WTC11 (cell line): ENCODE results near the gene RNF182.

Experiments used
- CREB1 ChIP-seq: sonication (generic); formaldehyde crosslinking; IDR thresholded peaks from 2 replicates; pipeline ENCODE4 v1.8.0; 2023; ENCODE audit warnings: mild to moderate bottlenecking, missing genetic modification reagents
- FOXJ3 ChIP-seq: sonication (generic); formaldehyde crosslinking; IDR thresholded peaks from 2 replicates; pipeline ENCODE4 v1.9.0; 2021; ENCODE audit warnings: missing genetic modification reagents, mild to moderate bottlenecking, borderline replicate concordance
- JUN ChIP-seq: sonication (generic); formaldehyde crosslinking; IDR thresholded peaks from 2 replicates; pipeline ENCODE4 v1.8.0; 2023; ENCODE audit warnings: mild to moderate bottlenecking, missing genetic modification reagents
- KAT7 ChIP-seq: sonication (generic); formaldehyde crosslinking; IDR thresholded peaks from 2 replicates; pipeline ENCODE4 v1.8.1; 2023; ENCODE audit warnings: missing genetic modification reagents, mild to moderate bottlenecking, borderline replicate concordance
- NFYB ChIP-seq: sonication (generic); formaldehyde crosslinking; conservative IDR thresholded peaks from 2 replicates; pipeline ENCODE4 v1.8.0; 2022; ENCODE audit warnings: low read depth, missing genetic modification reagents
- RORB ChIP-seq: fragments of 250-450 bp; sonication (Bioruptor Pico); IDR thresholded peaks from 2 replicates; pipeline ENCODE4 v1.9.0; 2021; ENCODE audit warnings: mild to moderate bottlenecking
- SOX15 ChIP-seq: fragments of 250-450 bp; sonication (Bioruptor Pico); IDR thresholded peaks from 2 replicates; pipeline ENCODE4 v1.9.0; 2021; ENCODE audit warnings: mild to moderate bottlenecking
- SP1 ChIP-seq: sonication (generic); formaldehyde crosslinking; conservative IDR thresholded peaks from 2 replicates; pipeline ENCODE4 v1.8.1; 2022; ENCODE audit warnings: missing genetic modification reagents
- TEAD1 ChIP-seq: sonication (generic); formaldehyde crosslinking; IDR thresholded peaks from 2 replicates; pipeline ENCODE4 v1.8.0; 2022; ENCODE audit warnings: mild to moderate bottlenecking, missing genetic modification reagents
- TEAD4 ChIP-seq: sonication (generic); formaldehyde crosslinking; IDR thresholded peaks from 2 replicates; pipeline ENCODE4 v1.8.0; 2022; ENCODE audit warnings: mild to moderate bottlenecking, missing genetic modification reagents
- USF1 ChIP-seq: sonication (generic); formaldehyde crosslinking; IDR thresholded peaks from 2 replicates; pipeline ENCODE4 v1.8.0; 2022; ENCODE audit warnings: mild to moderate bottlenecking, missing genetic modification reagents
- TF ChIP-seq, protein P1 (sequence below): fragments of 200-600 bp; IDR thresholded peaks from 2 replicates; pipeline ENCODE4 v1.8.0; 2022; ENCODE audit warnings: antibody characterized with exemption
- TF ChIP-seq, protein P2 (sequence below): sonication (generic); formaldehyde crosslinking; conservative IDR thresholded peaks from 2 replicates; pipeline ENCODE4 v1.8.1; 2022; ENCODE audit warnings: mild to moderate bottlenecking, missing genetic modification reagents

DNA sequence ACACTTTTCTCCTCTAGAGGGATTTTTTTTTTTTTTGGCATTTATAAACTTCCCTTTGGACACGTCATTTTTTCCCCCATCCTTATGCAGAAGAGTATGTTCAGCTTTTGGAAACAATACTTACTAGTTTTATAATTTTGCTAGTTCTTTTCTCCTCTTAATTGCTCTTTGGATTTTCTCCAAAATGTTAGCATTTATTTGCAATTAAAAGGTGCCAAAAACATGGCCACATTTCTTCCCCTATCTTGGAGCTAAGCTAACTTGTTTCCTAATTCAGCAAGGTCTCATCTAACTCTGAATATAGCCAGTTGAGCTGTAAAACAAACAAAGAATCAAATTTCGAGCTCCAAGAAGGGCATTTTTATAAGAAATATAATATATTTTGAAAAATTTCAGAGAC, 39.2 kb upstream of the RNF182 start:
- TF ChIP-seq TEAD4 (no peak), CREB1 (CRISPR knock-in tag) (no peak), JUN (CRISPR knock-in tag) (no peak), SOX15 (CRISPR knock-in tag) (no peak), RORB (CRISPR knock-in tag) (no peak), FOXJ3 (CRISPR knock-in tag) (no peak), USF1 (CRISPR knock-in tag) (no peak), TEAD1 (no peak), NFYB (CRISPR knock-in tag) (no peak), SP1 (CRISPR knock-in tag) (no peak), KAT7 (no peak)
- TF ChIP-seq, protein P1, sequence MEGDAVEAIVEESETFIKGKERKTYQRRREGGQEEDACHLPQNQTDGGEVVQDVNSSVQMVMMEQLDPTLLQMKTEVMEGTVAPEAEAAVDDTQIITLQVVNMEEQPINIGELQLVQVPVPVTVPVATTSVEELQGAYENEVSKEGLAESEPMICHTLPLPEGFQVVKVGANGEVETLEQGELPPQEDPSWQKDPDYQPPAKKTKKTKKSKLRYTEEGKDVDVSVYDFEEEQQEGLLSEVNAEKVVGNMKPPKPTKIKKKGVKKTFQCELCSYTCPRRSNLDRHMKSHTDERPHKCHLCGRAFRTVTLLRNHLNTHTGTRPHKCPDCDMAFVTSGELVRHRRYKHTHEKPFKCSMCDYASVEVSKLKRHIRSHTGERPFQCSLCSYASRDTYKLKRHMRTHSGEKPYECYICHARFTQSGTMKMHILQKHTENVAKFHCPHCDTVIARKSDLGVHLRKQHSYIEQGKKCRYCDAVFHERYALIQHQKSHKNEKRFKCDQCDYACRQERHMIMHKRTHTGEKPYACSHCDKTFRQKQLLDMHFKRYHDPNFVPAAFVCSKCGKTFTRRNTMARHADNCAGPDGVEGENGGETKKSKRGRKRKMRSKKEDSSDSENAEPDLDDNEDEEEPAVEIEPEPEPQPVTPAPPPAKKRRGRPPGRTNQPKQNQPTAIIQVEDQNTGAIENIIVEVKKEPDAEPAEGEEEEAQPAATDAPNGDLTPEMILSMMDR, result no peak
- TF ChIP-seq, protein P2, sequence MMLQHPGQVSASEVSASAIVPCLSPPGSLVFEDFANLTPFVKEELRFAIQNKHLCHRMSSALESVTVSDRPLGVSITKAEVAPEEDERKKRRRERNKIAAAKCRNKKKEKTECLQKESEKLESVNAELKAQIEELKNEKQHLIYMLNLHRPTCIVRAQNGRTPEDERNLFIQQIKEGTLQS (CRISPR knock-in tag), result no peak
